ENCODE measurements around the gene MET. TPM values are rescaled to one million over a fixed set of nuclear protein-coding genes. Genes with fewer than 3 reads are reported as not detected.

Gene MET
- total and polyA plus RNA-seq, 2 of the 8 experiments (the other 6 are each of a cell fraction or from before 2014, with no cell fraction given): 3.5 to 12.9 TPM

DNA sequence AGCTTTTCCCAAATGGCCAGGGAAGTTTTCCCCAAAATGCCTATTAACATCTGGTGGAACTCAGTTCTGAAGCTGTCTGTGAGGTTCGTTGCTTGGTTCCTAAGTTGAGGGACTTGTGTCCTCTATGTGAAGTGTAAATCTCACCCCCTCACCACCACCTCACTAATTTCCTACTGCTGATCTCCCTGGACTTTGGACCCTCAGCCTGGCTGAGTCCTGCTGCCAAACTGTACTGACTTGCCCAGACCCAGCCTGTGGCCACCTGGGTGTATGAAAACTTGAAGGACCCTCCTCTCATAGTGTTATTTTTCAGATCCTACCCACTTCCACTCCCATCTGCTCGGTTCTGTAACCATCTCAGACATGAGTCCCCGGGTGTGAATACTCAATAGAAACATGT, 94.9 kb downstream of the MET start:
- no peak overlapping the region for H2BK120ac ChIP-seq (replicated peaks; ENCODE audit: low read depth, low read length)
- H3K4me1 ChIP-seq (replicated peaks in 1 of 4; ENCODE audit: control insufficient read depth in 3 of 4, insufficient read depth in 4 of 4, low read length in 3 of 4): no peaks in the 10 kb centered on the region
- H3K14ac ChIP-seq (ENCODE audit: insufficient read length): no peak overlapping the region
- no peaks in the 10 kb centered on the region for H3K9me3 ChIP-seq (ENCODE audit: insufficient read depth in 2 of 2, low read depth in 1 of 2, low read length in 1 of 2)
- 86% methylated on average over 3 of the region's 3 CpGs; no CpG with 5 or more reads in 1 of the 2 experiments for WGBS, 2 experiments (ENCODE audit: extremely low coverage in 1 of 2, insufficient coverage in 1 of 2, insufficient read length in 1 of 2, insufficient replicate concordance in 2 of 2, low coverage in 1 of 2, low lambda C conversion rate in 2 of 2, missing lambda C conversion rate in 1 of 2)
- no peaks in the 10 kb centered on the region for H3K79me1 ChIP-seq (ENCODE audit: low read depth, low read length)
- no peak overlapping the region for H2BK20ac ChIP-seq (ENCODE audit: low read length)
- ChIA-PET CTCF (ENCODE audit: partially characterized antibody) (interaction anchor here (1.0 kb wide), 1 partner anchor 517 kb away, joined by 3 read pairs; no protein-coding TSS in a partner anchor), POLR2A (ENCODE audit: partially characterized antibody) (no interaction called here)
- no peak overlapping the region for H3K4ac ChIP-seq (replicated peaks; ENCODE audit: insufficient read length, low read depth, low read length)
- no peaks in the 10 kb centered on the region for H3K27me3 ChIP-seq (replicated peaks in 1 of 4; ENCODE audit: control insufficient read depth in 3 of 4, extremely low read depth in 1 of 4, insufficient read depth in 3 of 4, low read length in 3 of 4)
- no peak overlapping the region for H2AFZ ChIP-seq (ENCODE audit: low read length)
- no peak overlapping the region for H3K4me2 ChIP-seq (ENCODE audit: insufficient read depth in 1 of 2, low read depth in 2 of 2, low read length in 2 of 2)
- TF ChIP-seq JUN (IDR thresholded peaks at IDR 0.05; ENCODE audit: low read depth, low read length) (no peak), ATF3 (IDR thresholded peaks at IDR 0.05; ENCODE audit: insufficient read depth, low read depth, low read length) (no peak), MAFK (IDR thresholded peaks at IDR 0.05; ENCODE audit: low read depth, low read length) (no peak), YY1 (IDR thresholded peaks at IDR 0.05; ENCODE audit: low read depth, low read length) (no peak), KDM1A (IDR thresholded peaks at IDR 0.05; ENCODE audit: borderline replicate concordance, low read length) (no peak), CTCF (IDR thresholded peaks at IDR 0.05; ENCODE audit: control extremely low read depth in 1 of 3, insufficient read depth in 1 of 3, low read depth in 1 of 3, low read length in 3 of 3) (no peak), BRCA1 (IDR thresholded peaks at IDR 0.05; ENCODE audit: low read depth, low read length) (no peak), TBP (IDR thresholded peaks at IDR 0.05; ENCODE audit: low read depth, low read length) (no peak), ASH2L (IDR thresholded peaks at IDR 0.05; ENCODE audit: low read length) (no peak), KDM4A (IDR thresholded peaks at IDR 0.05; ENCODE audit: low read depth, low read length, severe bottlenecking) (no peak), PHF8 (conservative IDR thresholded peaks at IDR 0.05; ENCODE audit: low read depth, low read length) (no peak)
- no peaks in the 10 kb centered on the region for H3K23me2 ChIP-seq (ENCODE audit: low read depth, low read length)
- H2BK5ac ChIP-seq (ENCODE audit: low read depth, low read length): no peak overlapping the region
- no peak overlapping the region for H3K9ac ChIP-seq (replicated peaks in 1 of 4; ENCODE audit: extremely low read depth in 1 of 4, low read depth in 3 of 4, low read length in 3 of 4)
- no peak for FAIRE-seq
- H3K27ac ChIP-seq (ENCODE audit: low read depth, low read length): no peak overlapping the region
- no peak overlapping the region for H3K4me3 ChIP-seq (ENCODE audit: extremely low read depth in 1 of 4, insufficient read depth in 2 of 4, low read depth in 3 of 4, low read length in 4 of 4)
- no peak for DNase-seq (ENCODE audit: low read depth in 1 of 2, low spot score in 2 of 2)
- H2BK12ac ChIP-seq (ENCODE audit: low read depth, low read length): no peak overlapping the region
- H3K23ac ChIP-seq (ENCODE audit: insufficient read length): no peak overlapping the region
- no peak overlapping the region for H3K18ac ChIP-seq (ENCODE audit: extremely low read depth, low read length)
- H4K5ac ChIP-seq (ENCODE audit: insufficient read length, low read depth, low read length): no peak overlapping the region
- H2BK15ac ChIP-seq (ENCODE audit: low read length): no peak overlapping the region
- no peaks in the 10 kb centered on the region for H3K79me2 ChIP-seq (ENCODE audit: control insufficient read depth in 1 of 2, insufficient read depth in 2 of 2, low read length in 2 of 2)
- H4K8ac ChIP-seq (ENCODE audit: extremely low read depth, insufficient read depth, low read length): no peak overlapping the region
- no peak overlapping the region for H2AK5ac ChIP-seq (ENCODE audit: low read depth, low read length)
- no peaks in the 10 kb centered on the region for H4K20me1 ChIP-seq (replicated peaks in 1 of 2; ENCODE audit: control insufficient read depth in 1 of 2, insufficient read depth in 2 of 2, low read length in 2 of 2)
- no peak overlapping the region for H4K91ac ChIP-seq (replicated peaks; ENCODE audit: insufficient read length, low read length)
- no peak overlapping the region for H3K56ac ChIP-seq (replicated peaks; ENCODE audit: insufficient read length, low read depth, low read length)
- H3K36me3 ChIP-seq (ENCODE audit: control insufficient read depth in 2 of 4, insufficient read depth in 4 of 4, low read length in 3 of 4): no peaks in the 10 kb centered on the region
